ENCODE results near the gene MYL9.
"Not testable (repeated sequence)": the region's sequence is repeated elsewhere in the genome, so short reads cannot be mapped to it uniquely, and the experiment has no call there.

Gene MYL9

DNA sequence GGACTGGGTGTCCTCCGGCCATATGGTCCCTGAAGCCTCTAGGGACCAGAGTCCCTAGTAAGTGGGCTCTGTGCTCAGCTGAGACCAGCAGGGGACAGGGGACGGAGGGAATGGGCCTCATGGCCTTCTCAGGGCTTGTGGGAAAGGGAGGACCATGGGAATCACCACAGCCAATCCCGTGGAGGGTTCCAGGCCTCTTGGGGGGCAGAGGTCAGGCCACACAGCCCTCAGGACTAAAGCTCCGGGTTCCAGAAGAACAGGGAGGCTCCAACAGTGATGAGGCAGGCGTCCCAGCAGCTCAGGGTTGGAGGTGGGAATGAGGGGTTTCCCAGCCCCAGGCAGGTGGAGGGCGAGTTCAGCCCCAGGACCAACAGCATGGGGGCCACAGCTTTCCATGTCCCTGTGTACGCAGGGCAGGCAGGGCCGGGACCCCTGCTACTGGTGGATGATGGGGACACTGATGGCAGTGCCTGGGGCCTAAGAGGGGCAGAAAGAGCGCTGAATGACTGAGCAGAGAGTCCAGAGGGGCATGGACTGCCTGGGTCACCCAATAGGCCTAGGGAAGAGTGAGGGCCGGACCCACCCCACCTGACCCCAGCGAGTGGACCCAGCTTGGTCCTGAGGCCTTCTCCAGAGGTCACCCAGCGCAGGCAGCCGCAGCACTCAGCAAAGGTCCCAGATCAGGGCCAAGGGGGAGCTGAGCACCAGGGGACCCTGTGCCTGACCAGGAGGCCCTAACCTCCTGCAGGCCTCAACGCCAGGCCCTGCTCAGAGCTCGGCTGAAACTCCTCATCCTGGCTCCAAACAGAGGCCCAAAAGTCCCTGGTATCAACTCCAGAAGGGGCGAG is 8.8 kb downstream of the MYL9 start:
- no peak for DNase-seq (ENCODE audit: low spot score)

DNA sequence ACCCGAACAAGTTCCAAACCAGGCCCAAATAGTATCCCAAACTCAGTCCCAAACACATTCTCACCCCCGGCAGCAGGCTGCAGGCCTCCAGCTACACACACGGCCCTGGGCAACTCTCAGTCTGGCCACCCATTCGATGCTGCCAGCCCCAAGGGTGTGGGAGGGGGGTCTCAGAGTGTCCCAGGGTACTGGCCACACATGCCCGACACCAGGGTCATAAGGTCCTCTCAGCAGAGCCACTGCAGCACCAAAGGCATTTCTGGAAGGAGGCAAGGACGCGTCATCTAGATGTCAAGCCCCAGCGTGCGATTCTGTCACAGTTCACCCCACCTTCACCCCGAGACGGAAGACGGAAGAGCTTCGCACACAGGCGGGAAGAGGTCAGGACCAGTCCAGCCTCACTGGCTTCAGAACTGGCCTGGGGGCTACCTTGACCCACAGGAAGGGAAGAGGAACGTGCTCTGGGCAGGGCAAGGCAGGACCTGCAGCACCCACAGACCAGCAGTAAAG is 9.5 kb downstream of the MYL9 start:
- DNase-seq (ENCODE audit: low spot score): no peak

DNA sequence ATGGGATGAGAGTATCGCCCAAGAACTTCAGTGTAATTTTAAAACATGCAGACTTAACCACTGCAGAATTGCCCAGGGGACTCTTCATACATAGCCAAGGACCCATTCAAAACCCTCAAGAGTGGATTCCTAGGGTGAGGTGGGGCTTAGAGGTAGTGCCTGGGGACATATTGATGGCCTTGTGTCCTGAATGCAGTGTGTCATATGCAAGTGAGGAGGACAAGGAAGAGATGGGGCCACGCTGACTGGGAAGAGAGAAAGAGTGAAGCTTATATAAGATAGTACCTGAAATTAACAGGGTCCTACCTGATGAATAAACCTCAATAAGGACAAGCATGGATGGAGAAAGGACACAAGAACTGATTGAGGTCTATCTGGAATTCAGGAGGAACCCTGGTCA is 13.9 kb downstream of the MYL9 start:
- DNase-seq (ENCODE audit: low spot score): no peak

DNA sequence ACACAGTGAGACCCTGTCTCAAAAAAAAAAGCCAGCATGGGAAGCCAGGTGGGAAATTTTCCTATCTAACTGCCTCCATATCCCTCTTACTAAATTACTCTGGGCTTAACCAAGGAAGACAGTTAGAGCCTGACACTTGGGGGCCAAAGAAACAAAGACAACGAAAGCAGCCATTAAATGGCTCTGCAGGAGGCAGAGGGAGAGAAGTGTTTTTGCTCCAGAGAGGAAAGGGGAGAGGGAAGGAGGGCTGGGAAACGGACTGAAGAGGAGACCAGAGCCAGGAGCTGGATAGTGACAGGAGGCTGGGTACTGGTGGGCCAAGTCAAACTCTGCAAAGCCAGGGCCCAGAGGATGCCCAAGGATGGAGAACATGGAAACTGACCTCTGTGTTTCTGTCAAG is 21.4 kb downstream of the MYL9 start:
- DNase-seq (ENCODE audit: low spot score): no peak

DNA sequence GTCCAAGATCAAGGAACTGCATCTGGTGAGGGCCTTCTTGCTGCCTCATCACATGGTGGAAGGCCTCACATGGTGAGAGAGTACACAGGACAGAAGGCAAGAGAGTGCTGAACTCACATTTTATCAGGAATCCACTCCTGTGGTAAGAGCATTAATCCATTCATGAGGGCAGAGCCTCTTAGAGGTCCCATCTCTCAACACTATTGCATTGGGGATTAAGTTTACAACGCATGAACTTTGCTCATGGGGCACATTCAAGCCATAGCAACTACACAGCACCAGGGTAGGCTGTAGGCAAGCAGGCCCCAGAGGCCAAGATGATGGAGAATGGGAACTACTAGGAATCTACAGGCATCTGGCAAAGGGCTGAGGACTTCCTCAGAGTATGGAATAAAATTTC is 22.1 kb downstream of the MYL9 start:
- DNase-seq (ENCODE audit: low spot score): no peak

DNA sequence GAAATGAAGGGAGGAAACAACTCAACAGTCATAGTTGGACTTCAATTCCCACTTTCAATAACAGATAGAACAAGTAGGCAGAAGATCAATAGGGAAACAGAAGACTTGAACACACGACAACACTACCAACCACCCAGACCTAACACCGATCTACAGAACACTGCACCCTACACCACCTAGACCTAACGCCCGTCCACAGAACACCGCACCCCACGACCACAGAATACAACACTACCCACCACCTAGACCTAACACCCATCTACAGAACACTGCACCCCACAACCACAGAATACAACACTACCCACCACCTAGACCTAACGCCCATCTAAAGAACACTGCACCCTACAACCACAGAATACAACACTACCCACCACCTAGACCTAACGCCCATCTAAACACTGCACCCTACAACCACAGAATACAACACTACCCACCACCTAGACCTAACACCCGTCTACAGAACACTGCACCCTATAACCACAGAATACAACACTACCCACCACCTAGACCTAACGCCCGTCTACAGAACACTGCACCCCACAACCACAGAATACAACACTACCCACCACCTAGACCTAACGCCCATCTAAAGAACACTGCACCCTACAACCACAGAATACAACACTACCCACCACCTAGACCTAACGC is 22.9 kb downstream of the MYL9 start:
- DNase-seq (ENCODE audit: low spot score): not testable (repeated sequence)

DNA sequence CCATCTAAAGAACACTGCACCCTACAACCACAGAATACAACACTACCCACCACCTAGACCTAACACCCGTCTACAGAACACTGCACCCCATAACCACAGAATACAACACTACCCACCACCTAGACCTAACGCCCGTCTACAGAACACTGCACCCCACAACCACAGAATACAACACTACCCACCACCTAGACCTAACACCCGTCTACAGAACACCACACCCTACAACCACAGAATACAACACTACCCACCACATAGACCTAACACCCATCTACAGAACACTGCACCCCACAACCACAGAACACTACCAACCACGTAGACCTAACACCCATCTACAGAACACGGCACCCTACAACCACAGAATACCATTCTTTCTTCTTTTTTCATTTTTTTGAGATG is 23.4 kb downstream of the MYL9 start:
- DNase-seq (ENCODE audit: low spot score): not testable (repeated sequence)

DNA sequence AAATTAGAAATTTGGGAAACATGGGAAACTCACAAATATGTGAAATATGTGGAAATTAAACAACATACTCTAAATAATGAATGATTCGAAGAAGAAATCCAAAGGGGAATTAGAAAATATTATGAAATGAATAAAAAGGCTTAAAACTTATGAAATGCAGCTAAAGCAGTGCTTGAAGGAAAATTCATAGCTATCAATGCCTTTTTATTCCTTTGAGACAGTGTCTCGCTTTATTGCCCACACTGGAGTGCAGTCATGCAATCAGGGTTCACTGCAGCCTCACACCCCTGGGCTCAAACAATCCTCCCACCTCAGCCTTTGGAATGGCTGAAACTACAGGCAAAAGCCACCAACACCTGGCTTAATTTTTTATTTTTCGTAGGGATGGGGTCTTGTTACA is 24.2 kb downstream of the MYL9 start:
- no peak for DNase-seq (ENCODE audit: low spot score)

DNA sequence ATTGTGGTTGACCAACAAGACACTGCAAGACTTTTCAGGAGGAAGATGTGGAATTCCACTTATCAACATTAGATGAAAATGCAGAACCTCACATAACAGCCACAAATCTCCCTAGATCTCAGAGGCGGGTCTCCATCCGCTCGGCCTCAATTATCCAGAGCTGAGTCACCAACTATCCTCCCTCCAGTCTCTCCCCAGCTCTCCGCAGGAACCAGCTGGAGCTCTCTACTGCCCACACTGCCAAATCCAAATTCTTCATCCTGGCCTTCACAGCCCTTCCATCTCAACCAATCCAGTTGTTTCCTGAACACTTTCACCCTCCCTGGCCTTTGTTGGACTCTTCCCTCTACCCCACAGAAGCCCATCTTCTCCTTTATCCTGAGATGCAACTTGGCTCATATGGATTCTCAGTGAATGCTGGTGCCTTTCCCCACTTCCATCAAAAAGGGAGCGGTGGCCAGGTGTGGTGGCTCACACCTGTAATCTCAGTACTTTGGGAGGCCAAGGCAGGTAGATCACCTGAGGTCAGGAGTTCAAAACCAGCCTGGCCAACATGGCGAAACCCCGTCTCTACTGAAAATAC is 28.6 kb downstream of the MYL9 start:
- no peak for DNase-seq (ENCODE audit: low spot score)

DNA sequence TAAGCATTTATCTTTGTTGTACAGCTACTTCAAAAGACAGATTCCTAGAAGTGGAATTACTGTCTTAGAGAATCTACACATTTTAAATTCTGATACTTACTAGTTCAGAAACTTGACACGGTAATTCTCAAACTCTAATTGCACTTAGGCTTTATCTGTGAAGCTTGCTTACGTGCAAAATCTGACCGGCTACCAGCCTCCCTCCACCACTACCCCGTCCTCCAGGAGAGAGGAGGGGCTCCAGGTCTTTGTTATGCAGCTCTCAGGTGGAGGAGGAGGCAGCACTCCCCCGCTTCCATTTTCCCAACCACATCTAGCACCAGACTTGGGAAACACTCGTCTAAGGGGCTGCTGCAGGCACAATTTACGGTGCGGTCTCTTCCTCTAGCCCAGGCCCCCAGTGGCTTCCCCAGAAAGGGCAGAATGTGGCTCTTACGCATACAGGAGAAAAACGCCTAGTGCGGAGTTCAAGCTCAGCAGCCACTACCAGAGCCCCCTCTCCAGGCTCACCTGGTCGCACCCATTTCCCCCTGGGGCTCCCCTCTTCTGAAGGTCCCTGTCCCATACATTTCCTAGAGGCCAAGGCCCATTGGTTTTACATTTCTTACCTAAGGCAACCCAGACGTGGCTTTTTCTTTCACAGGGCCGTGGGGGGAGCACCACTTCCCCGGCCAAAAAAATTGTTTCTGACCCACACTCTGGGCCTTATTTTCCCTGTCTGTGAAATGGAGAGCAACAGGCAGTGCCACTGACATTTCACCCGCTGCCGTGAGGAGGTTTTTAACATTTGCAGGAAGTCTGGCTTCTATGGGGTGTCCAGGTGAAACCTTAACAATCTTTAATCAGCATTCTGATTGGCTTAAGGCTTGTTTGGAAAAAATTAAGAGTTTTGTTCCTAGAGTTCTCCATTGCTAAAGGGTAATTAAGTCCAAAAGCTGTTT is 30.5 kb downstream of the MYL9 start:
- DNase-seq (ENCODE audit: low spot score): peak; percentile 38

DNA sequence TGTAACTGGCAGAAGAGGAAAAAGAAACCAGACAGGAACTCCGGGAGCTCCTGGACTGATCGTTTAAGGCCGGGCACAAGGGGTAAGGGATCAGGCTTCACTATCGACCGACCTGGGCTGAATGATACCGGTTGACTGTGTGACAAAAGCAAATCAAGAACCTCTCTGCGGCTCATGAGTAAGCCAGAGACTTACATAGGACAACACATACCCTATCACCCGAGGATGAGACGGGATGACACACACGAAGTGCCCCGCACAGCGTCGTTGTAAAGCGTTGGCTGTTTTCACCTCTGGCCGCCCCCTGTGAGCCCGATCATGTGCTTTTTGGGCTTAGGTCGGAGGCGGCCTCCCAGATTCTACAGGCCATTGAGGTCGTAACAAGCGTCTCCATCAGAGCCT is 31.4 kb downstream of the MYL9 start:
- no peak for DNase-seq (ENCODE audit: low spot score)

DNA sequence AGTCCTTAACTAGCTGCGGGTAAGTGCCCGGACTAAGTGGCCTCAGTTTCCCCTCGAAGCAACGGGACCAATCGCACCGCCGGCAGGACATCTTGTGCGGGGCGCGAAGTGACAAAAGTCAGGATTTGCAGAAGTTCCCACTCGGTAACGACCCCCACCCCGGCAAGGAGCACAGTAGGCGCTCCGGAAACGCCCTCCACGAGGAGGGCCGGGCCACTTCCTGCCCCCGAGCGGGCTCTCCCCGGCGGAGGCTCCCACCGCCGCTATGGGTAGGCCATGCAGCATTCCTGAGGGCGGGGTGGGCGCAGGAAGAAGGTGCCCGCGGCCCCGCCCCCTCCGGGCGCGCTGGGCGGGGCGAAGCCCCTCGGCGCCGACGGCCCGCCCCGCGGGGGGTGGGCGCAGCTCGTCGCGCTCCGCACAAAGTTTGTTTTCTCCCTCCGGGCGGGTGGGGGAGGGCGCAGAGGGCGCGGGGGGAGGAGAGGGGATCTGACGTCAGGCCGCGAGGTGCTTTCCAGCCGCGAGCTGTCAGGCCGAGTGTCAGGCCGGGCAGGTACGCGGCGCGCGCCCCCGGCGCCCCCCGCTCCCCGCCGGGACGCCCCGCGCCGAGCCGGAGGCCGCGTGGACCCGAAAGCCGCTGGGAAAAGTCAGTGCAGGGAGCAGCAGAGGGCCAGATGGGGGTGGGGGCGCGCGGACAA is 31.9 kb downstream of the MYL9 start, which contains the start of gene TGIF2:
Gene TGIF2, plus strand, starts transcription at position 495 of the 695 bp plus-strand sequence. CDS start 5,178 bp downstream, outside the sequence.
- DNase-seq (ENCODE audit: low spot score): peak; percentile 63

DNA sequence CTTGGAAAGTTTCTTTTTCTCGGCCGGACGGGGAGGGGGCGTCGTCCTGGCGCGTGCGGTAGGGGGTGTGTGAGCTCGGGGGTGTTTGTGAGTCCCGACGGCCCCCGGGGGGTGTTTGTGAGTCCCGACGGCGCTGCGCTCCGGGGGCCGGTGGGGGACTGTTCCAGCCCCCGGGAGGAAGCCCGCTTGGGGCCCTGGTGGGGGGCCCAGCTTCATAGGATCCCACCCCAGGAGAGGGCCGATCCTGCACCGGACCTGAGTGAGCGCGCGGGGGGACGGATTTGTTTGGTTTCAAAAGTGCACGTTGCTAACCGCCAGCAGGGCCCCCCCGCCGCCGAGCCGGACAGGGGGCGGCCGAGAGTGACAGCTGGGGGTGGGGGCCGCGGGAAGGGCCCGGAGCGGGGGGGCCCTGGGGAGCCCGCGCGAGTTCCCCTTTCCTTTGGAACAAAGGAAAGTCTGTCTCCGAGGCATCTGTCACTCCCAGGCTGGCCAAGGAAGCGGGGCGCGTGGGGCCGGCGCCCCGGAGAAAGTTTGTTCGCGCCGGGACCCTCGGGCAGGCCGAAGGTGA is 32.6 kb downstream of the MYL9 start:
- no peak for DNase-seq (ENCODE audit: low spot score)

DNA sequence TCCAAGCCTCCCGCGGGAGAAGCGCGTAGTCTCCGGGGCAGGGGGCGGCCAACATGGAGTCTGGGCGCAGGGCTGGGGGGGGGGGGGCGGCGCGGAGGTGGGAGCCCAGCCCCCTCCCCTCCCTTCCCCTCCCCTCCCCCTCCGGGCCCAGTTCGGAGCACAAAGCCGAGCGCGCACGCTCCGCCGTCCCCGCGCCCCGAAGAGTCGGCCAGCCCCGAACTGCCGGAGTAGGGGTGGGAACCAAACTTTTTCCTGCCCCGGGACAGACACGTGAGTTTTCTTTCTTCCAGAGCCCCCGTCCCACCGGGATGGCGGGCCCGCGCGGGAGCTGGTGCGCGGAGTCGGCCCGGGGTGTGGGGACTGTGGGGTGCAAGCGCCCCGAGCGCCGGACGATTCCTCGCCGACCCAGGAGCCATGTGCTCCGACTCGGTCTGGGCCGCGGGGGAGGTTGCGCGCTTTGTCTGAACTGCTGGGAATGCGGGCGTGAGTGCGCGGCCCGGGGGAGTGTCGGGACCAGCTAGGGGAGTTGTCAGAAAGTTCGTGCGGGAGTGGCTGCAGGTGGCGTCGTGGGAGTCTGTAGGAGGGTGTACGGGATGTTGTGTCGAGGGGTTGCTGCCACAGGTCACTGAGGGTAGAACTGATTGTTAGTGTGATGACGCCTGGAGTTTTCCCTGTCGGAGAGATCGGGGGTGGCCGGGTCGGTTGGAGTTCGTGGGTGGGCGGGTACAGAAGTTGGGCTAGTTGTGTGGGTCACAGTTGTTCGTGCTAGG is 33.2 kb downstream of the MYL9 start:
- no peak for DNase-seq (ENCODE audit: low spot score)

DNA sequence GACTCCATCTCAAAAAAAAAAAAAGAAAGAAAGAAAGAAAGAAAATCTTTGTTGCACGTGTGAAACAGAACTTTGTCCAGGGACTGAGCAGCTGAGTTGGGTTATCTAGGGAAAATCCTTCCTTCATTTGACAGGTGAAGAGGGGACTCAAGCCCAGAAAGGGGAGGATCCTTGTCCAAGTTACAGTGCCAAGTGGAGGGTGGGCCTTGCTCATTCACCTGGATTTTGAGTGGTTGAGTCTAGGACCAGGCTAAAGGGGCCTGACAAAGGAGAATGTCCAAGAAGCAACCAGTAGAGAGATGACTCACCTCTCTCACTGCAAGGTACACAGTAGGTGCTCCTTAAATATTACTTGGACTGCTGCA is 34.7 kb downstream of the MYL9 start:
- DNase-seq (ENCODE audit: low spot score): no peak

DNA sequence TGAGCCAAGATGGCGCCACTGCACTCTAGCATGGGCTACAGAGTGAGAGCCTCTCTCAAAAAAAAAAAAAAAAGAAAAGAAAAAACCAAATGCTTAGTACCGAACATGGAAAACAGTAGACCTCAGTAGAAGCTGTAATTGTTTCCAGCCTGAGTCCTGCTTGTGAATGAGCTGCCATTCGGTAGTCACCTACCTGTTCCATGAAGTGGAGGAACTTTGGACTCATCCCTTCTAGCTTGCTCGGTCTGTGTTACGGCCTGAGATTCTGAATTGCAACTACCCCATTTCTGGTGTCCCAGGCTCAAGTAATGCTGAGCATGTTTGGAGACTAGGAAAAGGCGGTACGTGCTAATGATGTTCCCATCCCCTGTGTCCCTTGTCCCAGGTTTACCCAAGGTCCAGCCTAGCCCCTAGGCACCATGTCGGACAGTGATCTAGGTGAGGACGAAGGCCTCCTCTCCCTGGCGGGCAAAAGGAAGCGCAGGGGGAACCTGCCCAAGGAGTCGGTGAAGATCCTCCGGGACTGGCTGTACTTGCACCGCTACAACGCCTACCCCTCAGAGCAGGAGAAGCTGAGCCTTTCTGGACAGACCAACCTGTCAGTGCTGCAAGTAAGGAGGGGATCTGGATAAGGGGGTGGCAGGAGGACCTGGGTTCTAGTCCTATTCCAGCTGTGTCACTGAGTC is 37.2 kb downstream of the MYL9 start:
- no peak for DNase-seq (ENCODE audit: low spot score)

DNA sequence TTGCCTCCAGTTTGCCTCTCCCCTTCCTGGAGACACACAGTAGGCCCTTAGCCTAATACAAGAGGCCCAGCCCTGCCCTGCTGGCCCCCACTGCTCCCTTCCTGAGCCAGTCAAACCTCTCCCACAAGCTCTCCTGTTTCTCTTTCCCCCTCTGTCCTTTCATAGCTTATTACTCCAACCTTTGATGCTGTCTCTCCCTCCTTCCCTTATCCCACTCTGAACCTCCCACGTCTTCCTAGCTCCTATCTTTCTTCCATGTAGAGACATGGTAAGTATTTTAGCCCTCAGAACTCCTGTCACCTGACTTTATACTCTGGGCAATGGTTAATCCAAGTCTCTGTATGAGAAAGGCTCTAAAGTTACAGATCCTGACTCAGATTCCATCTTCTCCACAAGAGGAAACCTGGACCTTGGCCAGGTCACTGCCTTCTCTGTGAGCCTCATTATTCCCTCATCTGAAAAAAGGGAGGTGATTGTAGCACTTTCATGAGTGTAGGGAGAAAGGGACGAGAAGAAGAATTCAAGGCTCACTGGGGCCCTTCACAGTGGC is 38.8 kb downstream of the MYL9 start:
- no peak for DNase-seq (ENCODE audit: low spot score)

DNA sequence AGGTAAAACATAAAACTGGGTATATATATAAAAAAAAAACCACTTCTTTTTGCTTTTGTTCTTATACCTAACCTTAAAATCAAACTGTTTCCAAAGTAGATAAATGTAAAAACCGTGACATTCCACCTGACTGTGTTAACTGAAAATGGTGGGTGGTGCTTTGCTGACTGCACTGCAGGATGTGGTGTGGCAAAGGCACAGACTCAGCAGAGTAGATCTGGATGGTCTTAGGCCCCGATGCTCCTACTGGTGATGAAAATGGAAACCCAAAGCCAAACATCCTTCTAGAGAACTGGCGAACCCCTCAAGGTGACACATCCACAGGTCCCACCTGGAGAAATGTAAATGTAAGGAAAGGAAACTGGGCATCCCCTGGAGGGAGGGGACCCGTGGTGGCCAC is 41.0 kb downstream of the MYL9 start:
- no peak for DNase-seq (ENCODE audit: low spot score)

DNA sequence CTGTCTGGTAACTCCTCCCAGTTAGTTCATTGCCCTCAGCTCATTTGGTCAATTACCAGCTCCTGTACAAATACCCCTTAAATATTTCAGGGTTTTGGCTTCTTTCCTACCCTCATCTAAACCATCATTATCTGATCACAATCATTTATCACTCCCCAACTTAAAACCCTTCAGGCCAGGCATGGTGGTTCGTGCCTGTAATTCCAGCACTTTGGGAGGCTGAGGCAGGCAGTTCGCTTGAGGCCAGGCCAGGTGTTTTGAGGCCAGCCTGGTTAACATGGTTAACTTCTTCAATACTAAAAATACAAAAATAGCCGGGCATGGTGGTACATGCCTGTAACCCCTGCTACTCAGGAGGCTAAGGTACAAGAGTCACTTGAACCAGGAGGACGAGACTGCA is 41.5 kb downstream of the MYL9 start:
- no peak for DNase-seq (ENCODE audit: low spot score)

All from cerebellar cortex (tissue), 1 donor.